Measurements from ENCODE around the gene C1orf159.

Gene C1orf159

DNA sequence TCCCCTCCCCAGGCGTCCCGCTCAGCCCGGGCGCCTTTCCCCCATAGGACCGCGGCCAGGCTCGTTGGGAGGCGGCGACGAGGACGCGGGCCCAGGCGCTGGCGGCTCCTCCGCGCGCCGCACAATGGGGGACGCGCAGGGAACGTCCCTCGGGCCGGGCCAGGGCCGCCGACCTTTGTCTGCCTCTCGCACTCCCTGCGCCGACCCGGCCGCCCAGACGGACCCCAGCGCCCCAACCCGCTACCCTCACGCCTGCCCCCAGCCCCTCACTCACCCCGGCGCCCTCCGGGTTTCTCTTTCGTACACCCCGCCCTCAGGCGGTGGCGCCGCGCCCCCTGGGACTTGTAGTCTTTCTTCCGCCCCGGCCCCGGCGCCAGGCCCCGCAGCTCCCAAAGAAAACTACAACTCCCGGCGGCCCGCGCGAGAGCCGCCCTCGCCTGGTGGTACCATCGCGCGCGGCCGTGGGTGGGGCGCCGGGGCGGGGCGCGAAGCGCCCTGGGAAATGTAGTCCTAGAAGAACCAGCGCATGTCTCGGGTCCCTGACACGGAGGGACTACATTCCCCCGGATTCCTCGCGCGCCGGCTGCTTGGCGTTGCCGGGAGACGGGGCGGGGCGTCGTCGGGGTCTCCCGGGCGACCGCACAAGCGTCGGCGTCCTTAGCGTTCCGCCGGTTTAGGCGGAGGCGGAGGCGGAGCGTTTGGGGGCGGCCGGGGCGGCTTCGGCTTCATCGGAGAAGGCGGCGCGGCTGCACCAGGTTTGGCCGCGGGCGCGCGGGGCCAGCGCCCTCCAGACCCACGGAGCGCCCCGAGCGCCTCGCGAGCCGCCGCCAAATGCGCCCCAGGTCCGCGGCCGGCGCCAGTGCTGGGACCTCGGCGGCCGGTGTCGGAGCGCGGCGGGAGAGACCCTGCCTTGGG is at the start of gene C1orf159:
C1orf159 (minus strand) TSS at position 304 of the 915 bp plus-strand sequence. CDS start 24,546 bp downstream, outside the sequence.
- H3K4me1 Mint-ChIP-seq = peaks cover 17% of the 10 kb centered on the region
- peak; percentile 99 for DNase-seq
- peak within 1 kb of the TSS; percentile 87 for H3K27ac Mint-ChIP-seq
- CTCF ChIA-PET = no interaction called here
- peak within 1 kb of the TSS; percentile 85 for H3K4me3 Mint-ChIP-seq
- H3K9me3 Mint-ChIP-seq = peaks cover 16% of the 10 kb centered on the region
- peaks cover 41% of the 10 kb centered on the region for H3K27me3 Mint-ChIP-seq
- peaks cover 36% of the 10 kb centered on the region for H3K36me3 Mint-ChIP-seq

DNA sequence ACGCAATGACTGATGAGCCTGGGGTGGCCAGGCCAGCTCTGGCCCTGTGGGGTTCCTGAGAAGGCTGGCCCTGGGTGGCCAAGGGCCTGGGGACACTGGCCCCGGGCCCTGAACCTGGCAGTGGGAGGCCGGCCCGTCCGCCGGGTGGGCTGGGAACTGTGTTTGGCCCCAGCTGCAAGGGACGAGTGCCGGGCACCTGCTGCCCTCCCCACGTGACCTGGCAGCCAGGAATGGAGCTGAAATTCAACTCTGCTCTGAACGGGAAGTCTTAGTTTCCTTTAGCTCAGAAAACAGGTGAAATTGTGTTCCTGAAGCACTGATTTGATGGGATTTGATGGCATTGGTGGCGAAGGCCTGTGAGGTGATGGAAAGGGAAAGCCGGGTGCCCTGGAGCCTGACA is 49.6 kb upstream of the C1orf159 start:
- Mint-ChIP-seq H3K27me3 (peaks cover 33% of the 10 kb centered on the region), H3K4me1 (peaks cover 4% of the 10 kb centered on the region), H3K9me3 (no peaks in the 10 kb centered on the region), H3K27ac (no peak overlapping the region), H3K36me3 (no peaks in the 10 kb centered on the region), H3K4me3 (no peak overlapping the region)
- CTCF ChIA-PET = no interaction called here
- no peak for DNase-seq

DNA sequence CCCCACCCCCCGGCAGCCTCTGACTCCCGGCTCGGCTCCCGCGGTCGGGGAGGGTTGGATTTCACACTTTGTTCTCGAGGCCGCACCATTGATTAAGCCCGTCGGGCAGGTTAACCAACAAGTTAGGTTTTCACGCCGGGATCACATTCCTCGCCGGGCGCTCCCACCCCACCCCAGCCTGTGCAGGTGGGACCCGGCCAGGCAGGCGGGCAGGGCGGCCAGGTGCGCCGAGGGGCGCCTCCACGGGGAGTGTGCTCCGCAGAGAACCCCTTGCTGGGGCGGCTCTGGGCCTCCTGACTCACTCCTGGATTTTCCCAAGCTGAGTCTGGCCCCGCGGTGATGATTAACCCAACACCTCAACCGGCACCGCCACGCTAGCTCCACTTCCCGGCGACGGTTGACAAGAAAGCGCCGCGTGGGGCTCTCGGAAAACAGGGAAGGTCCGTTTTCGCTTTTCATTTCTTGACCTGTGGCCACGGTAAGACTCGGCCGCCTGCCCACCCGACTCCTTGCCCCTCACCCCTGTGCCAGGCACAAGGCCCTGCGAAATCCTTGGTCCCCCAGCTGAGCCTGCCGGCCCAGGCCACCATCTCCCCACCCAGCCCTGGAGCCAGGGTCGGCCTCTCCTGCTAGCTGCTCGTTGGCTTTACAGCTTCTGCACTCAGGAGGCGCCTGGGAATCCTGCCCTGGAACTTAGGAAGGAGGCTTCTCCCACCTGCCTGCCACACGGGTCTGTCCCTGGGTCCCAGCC is 49.0 kb upstream of the C1orf159 start:
- H3K27ac Mint-ChIP-seq = no peak overlapping the region
- no peaks in the 10 kb centered on the region for H3K36me3 Mint-ChIP-seq
- H3K9me3 Mint-ChIP-seq = no peaks in the 10 kb centered on the region
- DNase-seq = no peak
- H3K4me1 Mint-ChIP-seq = peaks cover under 1% of the 10 kb centered on the region
- CTCF ChIA-PET = no interaction called here
- H3K4me3 Mint-ChIP-seq = no peak overlapping the region
- peaks cover 27% of the 10 kb centered on the region for H3K27me3 Mint-ChIP-seq

DNA sequence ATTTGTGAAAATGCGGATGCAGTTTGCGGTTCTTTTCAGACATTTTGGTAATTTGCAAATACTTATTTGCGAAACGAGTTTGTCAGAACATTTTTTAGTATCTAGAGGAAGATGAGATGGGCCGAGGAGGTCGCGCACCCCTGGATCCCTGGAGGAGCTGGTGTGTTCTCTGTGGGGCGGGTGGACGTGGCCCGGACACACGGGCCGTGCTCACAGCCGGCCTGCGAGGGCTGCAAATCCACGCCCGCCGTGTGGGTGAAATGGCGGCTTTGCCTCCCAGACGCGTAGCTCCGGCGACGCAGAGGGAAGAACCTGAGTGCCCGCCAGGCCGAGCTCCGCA is 48.4 kb upstream of the C1orf159 start:
- no peaks in the 10 kb centered on the region for H3K4me1 Mint-ChIP-seq
- no peaks in the 10 kb centered on the region for H3K9me3 Mint-ChIP-seq
- no peak overlapping the region for H3K4me3 Mint-ChIP-seq
- no peaks in the 10 kb centered on the region for H3K36me3 Mint-ChIP-seq
- peaks cover 24% of the 10 kb centered on the region for H3K27me3 Mint-ChIP-seq
- no peak for DNase-seq
- CTCF ChIA-PET = no interaction called here
- no peak overlapping the region for H3K27ac Mint-ChIP-seq

DNA sequence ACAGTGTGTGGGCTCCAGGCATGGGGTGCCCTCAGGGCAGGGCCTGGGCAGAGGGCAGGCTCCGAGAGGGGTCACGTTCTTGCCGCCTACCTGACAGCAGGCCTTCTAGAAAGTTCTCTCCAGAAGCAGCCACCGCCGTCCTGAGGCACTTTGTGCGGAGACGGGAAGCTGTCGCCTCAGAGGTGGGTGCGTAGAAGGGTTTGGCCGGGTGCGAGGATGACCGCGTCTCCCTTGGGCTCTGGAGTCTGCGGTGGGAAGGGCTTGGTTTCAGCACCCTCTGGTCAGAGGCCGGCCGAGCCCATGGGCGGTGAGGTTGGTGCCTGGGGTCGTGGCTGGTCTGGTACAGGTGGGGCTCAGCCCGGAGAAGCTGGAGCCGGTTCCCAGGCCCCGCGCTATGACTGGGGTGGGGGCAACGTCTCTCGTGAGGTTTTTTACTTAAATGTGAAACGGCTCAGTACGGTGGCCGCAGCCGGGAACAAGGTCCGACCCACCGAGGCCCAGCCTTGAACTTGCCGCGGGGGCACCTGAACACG is 47.7 kb upstream of the C1orf159 start:
- Mint-ChIP-seq H3K4me1 (no peaks in the 10 kb centered on the region), H3K4me3 (no peak overlapping the region), H3K27me3 (peaks cover 24% of the 10 kb centered on the region), H3K9me3 (no peaks in the 10 kb centered on the region), H3K27ac (no peak overlapping the region), H3K36me3 (no peaks in the 10 kb centered on the region)
- CTCF ChIA-PET = no interaction called here
- DNase-seq = no peak

DNA sequence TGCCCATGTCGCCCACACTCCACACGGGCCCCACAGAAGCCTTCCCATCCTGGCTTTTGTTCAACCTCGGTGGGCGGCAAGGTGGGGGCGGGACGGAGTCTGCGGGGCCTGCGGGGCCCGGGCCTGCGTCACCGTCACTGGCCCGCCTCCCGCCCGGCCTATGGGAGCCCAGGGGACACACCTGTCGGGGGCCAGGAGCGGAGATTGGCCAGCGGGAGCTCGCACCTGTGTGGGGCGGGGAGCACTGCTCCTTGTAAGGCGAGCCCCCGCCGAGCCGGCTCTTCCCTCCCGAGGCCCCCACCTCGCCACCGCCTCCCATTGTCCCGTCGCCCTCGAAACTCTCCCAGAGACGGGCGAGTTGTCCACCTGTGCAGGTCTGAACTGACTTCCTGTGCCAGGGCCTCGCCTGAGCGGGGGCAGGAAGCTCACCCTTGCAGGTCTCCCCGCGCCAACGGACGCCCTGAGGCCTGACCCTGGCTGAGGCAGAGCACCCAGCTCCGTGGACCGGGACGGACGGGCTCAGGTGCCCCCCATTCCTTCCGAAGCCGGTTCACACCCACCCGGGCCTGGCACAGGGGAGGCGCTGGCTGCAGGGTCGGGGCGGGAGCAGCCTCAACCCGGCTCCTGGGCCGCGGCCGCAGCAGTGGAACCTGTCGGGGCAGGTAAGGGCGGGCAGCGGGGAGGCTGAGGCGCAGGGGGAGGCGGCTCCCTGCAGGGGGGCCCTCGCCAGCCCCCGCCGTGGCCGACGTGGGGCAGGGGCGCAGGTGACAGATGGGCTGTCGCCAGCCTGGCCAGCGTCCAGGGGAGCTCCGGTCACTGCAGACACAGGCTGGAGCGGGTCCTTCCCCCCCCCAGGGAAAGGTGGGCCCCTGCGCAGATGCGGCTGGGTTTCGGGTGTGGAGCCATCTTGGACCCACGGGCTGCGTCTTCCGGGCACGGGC is 47.0 kb upstream of the C1orf159 start:
- no peaks in the 10 kb centered on the region for H3K9me3 Mint-ChIP-seq
- DNase-seq = no peak
- H3K27ac Mint-ChIP-seq = no peak overlapping the region
- H3K27me3 Mint-ChIP-seq = peaks cover 18% of the 10 kb centered on the region
- no peak overlapping the region for H3K4me3 Mint-ChIP-seq
- H3K4me1 Mint-ChIP-seq = no peaks in the 10 kb centered on the region
- H3K36me3 Mint-ChIP-seq = no peaks in the 10 kb centered on the region
- CTCF ChIA-PET = no interaction called here

DNA sequence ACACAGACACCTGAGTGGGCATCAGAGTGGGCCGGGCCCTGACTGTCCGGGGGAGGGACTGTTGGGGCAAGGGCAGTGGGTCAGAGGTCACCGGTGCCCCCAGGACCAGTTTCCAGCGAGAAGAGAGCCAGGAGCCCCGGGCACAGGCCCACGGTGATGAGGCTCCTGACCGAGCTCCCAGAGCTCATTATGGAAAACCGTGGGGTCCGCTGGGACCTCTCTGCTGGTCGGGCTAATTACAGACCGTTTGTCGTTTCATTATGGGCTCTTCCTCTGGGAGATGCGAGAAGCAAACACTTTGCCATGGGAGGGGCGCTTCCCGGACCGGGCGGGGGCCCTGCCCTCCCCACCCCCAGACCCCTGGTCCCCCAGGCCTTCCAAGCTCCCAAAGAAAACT is 45.8 kb upstream of the C1orf159 start:
- CTCF ChIA-PET = no interaction called here

DNA sequence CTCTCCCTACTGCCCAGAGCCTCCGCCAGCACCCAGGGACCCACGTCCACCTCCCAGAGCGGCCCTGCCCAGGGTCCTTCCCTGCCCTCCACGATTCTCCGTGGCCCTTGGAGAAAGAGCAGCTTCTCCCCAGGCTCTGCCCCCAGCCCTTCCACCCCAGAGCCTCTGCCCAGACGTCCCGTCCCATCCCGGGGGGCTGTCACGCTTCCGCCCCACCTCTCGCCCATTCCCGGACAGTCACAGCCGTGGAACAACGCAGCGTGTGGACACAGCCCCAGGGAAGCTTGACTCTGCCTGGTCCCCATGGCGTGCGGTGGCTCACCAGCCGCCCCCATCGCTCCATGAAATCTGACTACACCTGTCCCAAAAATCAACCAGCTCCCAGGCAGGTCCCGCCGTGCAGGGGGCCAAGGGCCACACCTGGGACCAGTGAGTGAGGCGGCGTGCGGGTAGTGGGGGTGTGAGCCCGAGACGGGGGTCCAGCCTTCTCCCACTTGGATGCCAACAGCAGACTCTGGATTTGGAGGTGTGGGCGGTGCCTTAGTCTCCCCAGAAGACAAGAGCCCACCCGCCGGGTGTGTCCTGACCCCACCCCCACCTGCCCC is 45.3 kb upstream of the C1orf159 start:
- Mint-ChIP-seq H3K4me3 (no peak overlapping the region), H3K4me1 (peaks cover 3% of the 10 kb centered on the region)
- CTCF ChIA-PET = no interaction called here

More for the DNA sequence above, 45.8 kb upstream of the C1orf159 start:
- no peak overlapping the region for H3K27ac Mint-ChIP-seq
- DNase-seq = no peak
- H3K27me3 Mint-ChIP-seq = peaks cover 20% of the 10 kb centered on the region
- H3K9me3 Mint-ChIP-seq = no peaks in the 10 kb centered on the region
- no peaks in the 10 kb centered on the region for H3K36me3 Mint-ChIP-seq
- no peak overlapping the region for H3K4me3 Mint-ChIP-seq
- peaks cover 3% of the 10 kb centered on the region for H3K4me1 Mint-ChIP-seq

DNA sequence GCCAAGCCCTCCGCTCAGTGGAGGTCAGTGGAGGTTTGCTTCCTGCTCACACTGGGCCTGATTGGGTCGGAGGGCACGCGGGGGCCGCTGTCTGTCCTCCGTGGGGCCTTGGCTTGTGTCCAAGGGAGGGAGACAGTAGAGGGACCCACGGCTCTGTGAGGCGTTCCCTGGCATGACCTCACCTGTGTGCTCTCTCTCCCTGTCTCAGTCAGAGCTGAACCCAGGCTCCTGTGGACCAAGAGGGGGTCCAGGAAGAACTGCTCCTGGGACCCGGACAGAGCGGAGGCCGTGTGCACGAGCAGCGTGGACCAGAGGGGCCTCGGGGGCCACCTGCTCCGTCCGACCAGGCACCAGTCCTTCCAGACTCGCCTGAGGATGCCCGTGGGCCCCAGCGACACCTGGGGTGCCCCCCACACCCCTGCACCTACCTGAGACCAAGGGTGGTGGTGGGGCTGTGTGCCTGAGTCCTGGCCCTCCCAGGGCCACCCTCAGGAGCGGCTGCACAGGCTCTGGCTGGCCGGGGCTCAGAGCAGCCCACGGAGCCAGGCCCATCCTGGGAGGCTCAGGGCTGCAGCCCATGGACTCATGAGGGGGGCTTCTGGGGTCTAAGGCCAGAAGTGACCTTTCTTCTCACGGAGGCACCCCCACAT is 44.5 kb upstream of the C1orf159 start:
- Mint-ChIP-seq H3K4me1 (peaks cover 3% of the 10 kb centered on the region), H3K27ac (no peak overlapping the region), H3K36me3 (no peaks in the 10 kb centered on the region), H3K4me3 (no peak overlapping the region), H3K9me3 (no peaks in the 10 kb centered on the region), H3K27me3 (peaks cover 25% of the 10 kb centered on the region)
- no peak for DNase-seq
- CTCF ChIA-PET = no interaction called here

More for the DNA sequence above, 45.3 kb upstream of the C1orf159 start:
- Mint-ChIP-seq H3K27me3 (peaks cover 25% of the 10 kb centered on the region), H3K36me3 (no peaks in the 10 kb centered on the region), H3K27ac (no peak overlapping the region), H3K9me3 (no peaks in the 10 kb centered on the region)
- no peak for DNase-seq

DNA sequence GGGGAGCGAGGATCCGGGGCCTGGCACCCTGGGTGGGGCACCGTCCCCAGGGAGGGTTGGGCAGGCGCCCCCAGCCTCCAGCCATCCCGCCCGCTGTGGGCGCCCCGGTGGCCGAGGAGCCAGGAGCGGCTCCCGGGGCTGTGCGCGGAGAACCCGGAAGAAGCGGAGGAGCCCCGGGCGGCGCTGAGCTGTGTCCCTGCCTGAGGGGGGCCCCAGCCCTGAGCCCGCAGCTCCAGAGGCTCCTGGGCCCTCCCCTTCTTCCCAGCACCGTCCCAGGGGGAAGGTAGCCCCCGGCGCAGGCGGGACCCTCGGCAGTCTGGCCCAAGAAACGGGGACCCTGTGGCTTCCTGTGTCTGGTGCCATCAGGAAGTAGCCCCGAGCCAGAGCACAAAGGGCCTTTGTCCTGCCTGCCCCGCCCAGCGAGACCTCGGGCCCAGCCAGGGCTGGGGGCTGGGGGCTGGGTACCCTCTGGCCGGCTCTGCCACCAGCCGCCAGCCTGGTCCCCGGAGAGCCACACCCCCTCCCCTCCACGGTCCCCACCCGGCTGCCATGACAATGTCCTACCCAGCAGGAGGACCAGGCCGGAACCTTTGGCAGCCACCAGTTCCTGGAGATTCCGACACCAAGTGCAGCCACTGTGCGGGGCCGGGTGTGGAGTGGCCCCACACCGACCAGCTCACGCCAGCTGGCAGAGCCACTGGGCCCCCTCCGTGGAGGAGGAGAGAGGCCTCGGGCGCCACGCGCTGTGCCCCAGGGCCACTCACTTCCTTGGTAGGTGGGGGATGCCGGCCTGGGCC is 42.2 kb upstream of the C1orf159 start:
- Mint-ChIP-seq H3K4me3 (no peak overlapping the region), H3K27me3 (peaks cover 23% of the 10 kb centered on the region), H3K9me3 (peaks cover 12% of the 10 kb centered on the region), H3K36me3 (peaks cover 1% of the 10 kb centered on the region), H3K27ac (no peak overlapping the region), H3K4me1 (peaks cover 3% of the 10 kb centered on the region)
- DNase-seq = peak; percentile 56
- CTCF ChIA-PET = no interaction called here

DNA sequence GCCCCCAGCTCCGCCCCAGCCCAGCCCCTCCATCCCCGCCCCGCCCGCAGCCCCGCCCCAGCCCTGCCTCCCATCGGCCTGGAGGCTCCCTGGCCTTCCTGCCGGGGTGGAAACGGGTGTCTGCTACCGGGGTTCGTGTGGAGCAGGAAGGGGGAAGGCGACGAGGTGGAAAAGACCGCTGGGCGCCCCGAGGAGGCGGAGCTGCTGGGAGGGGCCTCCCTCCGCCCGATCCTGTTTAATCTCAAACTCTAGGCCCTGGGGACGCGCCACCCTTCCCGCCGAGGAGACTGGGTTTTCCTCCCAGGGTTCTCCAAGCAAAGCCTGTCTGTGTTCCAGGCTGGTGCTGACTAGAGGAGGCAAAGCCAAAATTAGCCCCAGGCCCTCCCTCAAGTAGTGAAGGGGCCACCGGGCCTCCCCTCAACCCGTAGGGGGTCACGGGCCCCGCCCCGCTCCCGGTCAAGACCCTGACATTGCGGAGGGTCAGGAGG is 41.6 kb upstream of the C1orf159 start:
- peaks cover 3% of the 10 kb centered on the region for H3K4me1 Mint-ChIP-seq
- H3K9me3 Mint-ChIP-seq = peaks cover 19% of the 10 kb centered on the region
- H3K27me3 Mint-ChIP-seq = peaks cover 23% of the 10 kb centered on the region
- peak; percentile 80 for DNase-seq
- peaks cover 2% of the 10 kb centered on the region for H3K36me3 Mint-ChIP-seq
- CTCF ChIA-PET = no interaction called here
- peak overlapping the region; percentile 49 for H3K27ac Mint-ChIP-seq
- H3K4me3 Mint-ChIP-seq = peak overlapping the region; percentile 61

DNA sequence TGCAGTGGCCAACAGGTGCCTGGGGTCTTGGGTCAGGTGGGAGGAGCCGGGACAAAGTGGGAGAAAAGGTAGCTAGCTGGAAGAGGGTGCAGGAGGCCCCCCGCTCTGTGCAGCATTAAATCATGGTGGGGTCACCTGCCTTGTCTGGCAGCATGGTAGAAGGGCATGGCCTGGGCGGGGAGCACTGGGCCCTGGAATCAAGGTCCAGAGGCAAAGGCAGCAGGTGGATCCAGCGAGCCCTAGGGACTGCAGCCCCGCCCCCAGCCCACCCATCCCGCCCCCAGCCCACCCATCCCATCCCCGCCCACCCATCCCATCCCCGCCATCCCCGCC is 41.1 kb upstream of the C1orf159 start:
- no peak overlapping the region for H3K27ac Mint-ChIP-seq
- CTCF ChIA-PET = no interaction called here

More for the DNA sequence above, 41.1 kb upstream of the C1orf159 start:
- H3K4me3 Mint-ChIP-seq = peak overlapping the region; percentile 43
- no peak for DNase-seq
- peaks cover 3% of the 10 kb centered on the region for H3K4me1 Mint-ChIP-seq
- H3K9me3 Mint-ChIP-seq = peaks cover 23% of the 10 kb centered on the region
- peaks cover 5% of the 10 kb centered on the region for H3K36me3 Mint-ChIP-seq
- H3K27me3 Mint-ChIP-seq = peaks cover 23% of the 10 kb centered on the region
